Measurements from ENCODE around the gene FGF23.

The FGF23 gene

GRCh38 chr12:4383304-4383865, 3.9 kb upstream of the FGF23 start:
- DNase-seq (ENCODE audit: low read depth, low spot score), result no peak

- no peak for DNase-seq (ENCODE audit: low read depth, low spot score)
Measured at GRCh38 chr12:4380332-4380731, 820 bp upstream of the FGF23 start.

GRCh38 chr12:4378772-4379171, 740 bp downstream of the FGF23 start:
- no peak for DNase-seq (ENCODE audit: low read depth, low spot score)

- DNase-seq (ENCODE audit: low read depth, low spot score), result no peak
Measured at GRCh38 chr12:4375449-4375848, 4.1 kb downstream of the FGF23 start.

- no peak for DNase-seq (ENCODE audit: low read depth, low spot score)
Measured at GRCh38 chr12:4372653-4373052, 6.9 kb downstream of the FGF23 start.

- no peak for DNase-seq (ENCODE audit: low read depth, low spot score)
Measured at GRCh38 chr12:4370265-4370664, 9.2 kb downstream of the FGF23 start.

- DNase-seq (ENCODE audit: low read depth, low spot score), result no peak
Measured at GRCh38 chr12:4369548-4369947, 10.0 kb downstream of the FGF23 start.

- DNase-seq (ENCODE audit: low read depth, low spot score), result no peak
Measured at GRCh38 chr12:4366090-4366489, 13.4 kb downstream of the FGF23 start.

- peak; percentile 20 for DNase-seq (ENCODE audit: low read depth, low spot score)
Measured at GRCh38 chr12:4356041-4356327, 23.5 kb downstream of the FGF23 start.

- no peak for DNase-seq (ENCODE audit: low read depth, low spot score)
Measured at GRCh38 chr12:4355156-4356040, 24.1 kb downstream of the FGF23 start.

- peak; percentile 18 for DNase-seq (ENCODE audit: low read depth, low spot score)
Measured at GRCh38 chr12:4353785-4354208, 25.7 kb downstream of the FGF23 start.

GRCh38 chr12:4346931-4347330, 32.6 kb downstream of the FGF23 start:
- no peak for DNase-seq (ENCODE audit: low read depth, low spot score)

GRCh38 chr12:4331842-4332241, 47.7 kb downstream of the FGF23 start:
- no peak for DNase-seq (ENCODE audit: low read depth, low spot score)

GRCh38 chr12:4331221-4331620, 48.3 kb downstream of the FGF23 start:
- DNase-seq (ENCODE audit: low read depth, low spot score), result no peak

- peak; percentile 23 for DNase-seq (ENCODE audit: low read depth, low spot score)
Measured at GRCh38 chr12:4330203-4330602, 49.3 kb downstream of the FGF23 start.

- no peak for DNase-seq (ENCODE audit: low read depth, low spot score)
Measured at GRCh38 chr12:4327293-4327692, 52.2 kb downstream of the FGF23 start.

- DNase-seq (ENCODE audit: low read depth, low spot score), result no peak
Measured at GRCh38 chr12:4325966-4326365, 53.5 kb downstream of the FGF23 start.

GRCh38 chr12:4324366-4324765, 55.1 kb downstream of the FGF23 start:
- no peak for DNase-seq (ENCODE audit: low read depth, low spot score)

- DNase-seq (ENCODE audit: low read depth, low spot score), result no peak
Measured at GRCh38 chr12:4323396-4323795, 56.1 kb downstream of the FGF23 start.

- no peak for DNase-seq (ENCODE audit: low read depth, low spot score)
Measured at GRCh38 chr12:4322726-4323125, 56.8 kb downstream of the FGF23 start.

- DNase-seq (ENCODE audit: low read depth, low spot score), result peak; percentile 99
Measured at GRCh38 chr12:4320853-4321701, 58.4 kb downstream of the FGF23 start, which contains the start of gene TIGAR. TIGAR (plus strand) TSS chr12:4321213; CDS start chr12:4321272, 59 bp downstream.

GRCh38 chr12:4320497-4320852, 59.0 kb downstream of the FGF23 start:
- DNase-seq (ENCODE audit: low read depth, low spot score), result no peak

Measured in astrocyte of the hippocampus (primary cell).